ENCODE results near the gene UEVLD.

GRCh38 chr11:18594999-18595749 lies 6.6 kb upstream of the UEVLD start:
- TF ChIP-seq CTCF (IDR thresholded peaks at IDR 0.05; ENCODE audit: low read depth, low read length, missing input control) (no peak), MAX (IDR thresholded peaks at IDR 0.05) (no peak), REST (IDR thresholded peaks at IDR 0.05) (no peak), HNF4A (conservative IDR thresholded peaks at IDR 0.05) (no peak), HNF4G (IDR thresholded peaks at IDR 0.05) (no peak), TAF1 (conservative IDR thresholded peaks at IDR 0.05) (no peak), SP1 (IDR thresholded peaks at IDR 0.05) (no peak)
